Activated CD4-positive, CD25-positive, alpha-beta regulatory T cell treated with anti-CD3 and anti-CD28 coated beads, Interleukin-2, amount 50 U/mL, for 72 hours (primary cell): Measurements from ENCODE around the gene ARL13A.
"Not testable (repeated sequence)": the region's sequence is repeated elsewhere in the genome, so short reads cannot be mapped to it uniquely, and the experiment has no call there.

Source experiments
- DNase-seq: peaks from one replicate; pipeline ENCODE4 v3.0.0; 2021

Gene ARL13A

GRCh38 chrX:100994352-100995281, 25.1 kb downstream of the ARL13A start:
- DNase-seq, result no peak

GRCh38 chrX:100995469-100995868, 26.0 kb downstream of the ARL13A start:
- DNase-seq, result no peak

GRCh38 chrX:100999451-100999850, 29.9 kb downstream of the ARL13A start:
- DNase-seq, result no peak

- DNase-seq, result no peak
These were observed 39.6 kb downstream of the ARL13A start for GRCh38 chrX:101009090-101009489.

GRCh38 chrX:101012031-101012430, 42.5 kb downstream of the ARL13A start:
- not testable (repeated sequence) for DNase-seq

- no peak for DNase-seq
These were observed 52.5 kb downstream of the ARL13A start for GRCh38 chrX:101022020-101022419.

GRCh38 chrX:101025126-101025525, 55.6 kb downstream of the ARL13A start:
- no peak for DNase-seq

GRCh38 chrX:101028562-101028961, 59.1 kb downstream of the ARL13A start:
- no peak for DNase-seq

GRCh38 chrX:101029665-101030064, 60.2 kb downstream of the ARL13A start:
- DNase-seq, result no peak

GRCh38 chrX:101037231-101037630, 67.7 kb downstream of the ARL13A start:
- DNase-seq, result no peak

GRCh38 chrX:101040197-101040596, 70.7 kb downstream of the ARL13A start:
- no peak for DNase-seq
